PFSK-1 (cell line): ENCODE results near the gene SAPCD2.

Experiments used
- FOXP2 ChIP-seq: optimal IDR thresholded peaks from 2 replicates; pipeline ENCODE3; 2011; ENCODE audit warnings: borderline replicate concordance, control low read depth, inconsistent platforms; ENCODE audit not compliant: insufficient read depth; ENCODE audit errors: extremely low read length, extremely low read depth
- POLR2AphosphoS5 ChIP-seq: IDR thresholded peaks from 2 replicates; pipeline ENCODE4 v1.6.1; 2012; ENCODE audit warnings: low read depth, mild to moderate bottlenecking, control low read depth, low read length, moderate library complexity
- SIN3A ChIP-seq: IDR thresholded peaks from 2 replicates; pipeline ENCODE4 v1.6.1; 2012; ENCODE audit warnings: mild to moderate bottlenecking, low read length, moderate library complexity, borderline replicate concordance; ENCODE audit not compliant: insufficient read depth
- TAF1 ChIP-seq: IDR thresholded peaks from 2 replicates; pipeline ENCODE4 v1.6.1; 2012; ENCODE audit warnings: low read length, control low read depth, borderline replicate concordance; ENCODE audit not compliant: insufficient read depth
- TF ChIP-seq, protein P1 (sequence below), 2 experiments: IDR thresholded peaks; 2 replicates each; pipeline versions ENCODE4 v1.6.1 to v1.8.0; 2011 to 2012; ENCODE audit warnings: low read depth in 2 of 2, low read length in 2 of 2, control low read depth in 1 of 2, inconsistent platforms in 1 of 2, mild to moderate bottlenecking in 1 of 2, moderate library complexity in 1 of 2; ENCODE audit not compliant: insufficient read depth in 1 of 2

The SAPCD2 gene

DNA sequence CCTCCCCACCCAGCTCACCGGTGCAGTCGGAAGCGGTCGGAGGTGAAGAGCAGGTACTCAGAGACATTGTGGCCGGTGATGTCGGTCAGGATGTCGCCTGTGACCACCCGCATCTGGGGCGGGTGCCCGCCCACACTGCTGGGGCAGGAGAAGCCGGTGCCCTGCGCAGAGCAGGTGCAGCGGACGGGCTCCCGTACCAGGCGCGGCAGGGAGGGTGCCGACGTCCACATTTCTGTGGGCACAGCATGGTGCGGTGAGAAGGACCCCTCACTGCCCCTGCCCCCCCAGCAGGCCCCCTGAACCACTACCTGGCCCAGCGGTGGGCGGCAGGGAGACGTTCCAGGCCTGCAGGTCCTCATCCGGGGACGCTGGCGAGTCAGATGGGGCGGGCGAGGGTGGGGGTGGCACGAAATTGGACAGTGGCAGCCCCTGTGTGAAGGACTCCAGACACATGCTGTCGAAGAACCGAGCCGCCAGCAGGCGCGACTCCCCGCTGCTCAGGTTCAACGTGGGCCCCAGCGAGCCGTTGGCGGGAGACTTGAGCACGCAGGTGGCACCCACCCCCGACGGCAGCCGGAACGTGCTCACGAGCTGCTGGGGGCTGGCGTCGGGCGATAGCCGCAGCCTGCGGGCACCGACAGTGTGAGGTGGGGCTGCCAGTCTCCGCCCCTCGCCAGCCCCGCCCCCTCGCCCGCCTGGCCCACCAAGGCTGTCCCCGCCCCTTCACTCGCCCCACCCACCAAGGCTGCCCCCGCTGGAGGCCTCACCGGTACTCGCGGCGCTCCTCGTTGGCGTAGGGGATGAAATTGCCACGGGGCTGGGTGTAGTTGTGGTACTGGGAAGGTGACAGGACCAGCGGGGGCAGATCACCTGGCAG is 57.4 kb downstream of the SAPCD2 start:
- TF ChIP-seq FOXP2 (no peak), SIN3A (no peak), TAF1 (no peak), POLR2AphosphoS5 (no peak)
- TF ChIP-seq, protein P1, sequence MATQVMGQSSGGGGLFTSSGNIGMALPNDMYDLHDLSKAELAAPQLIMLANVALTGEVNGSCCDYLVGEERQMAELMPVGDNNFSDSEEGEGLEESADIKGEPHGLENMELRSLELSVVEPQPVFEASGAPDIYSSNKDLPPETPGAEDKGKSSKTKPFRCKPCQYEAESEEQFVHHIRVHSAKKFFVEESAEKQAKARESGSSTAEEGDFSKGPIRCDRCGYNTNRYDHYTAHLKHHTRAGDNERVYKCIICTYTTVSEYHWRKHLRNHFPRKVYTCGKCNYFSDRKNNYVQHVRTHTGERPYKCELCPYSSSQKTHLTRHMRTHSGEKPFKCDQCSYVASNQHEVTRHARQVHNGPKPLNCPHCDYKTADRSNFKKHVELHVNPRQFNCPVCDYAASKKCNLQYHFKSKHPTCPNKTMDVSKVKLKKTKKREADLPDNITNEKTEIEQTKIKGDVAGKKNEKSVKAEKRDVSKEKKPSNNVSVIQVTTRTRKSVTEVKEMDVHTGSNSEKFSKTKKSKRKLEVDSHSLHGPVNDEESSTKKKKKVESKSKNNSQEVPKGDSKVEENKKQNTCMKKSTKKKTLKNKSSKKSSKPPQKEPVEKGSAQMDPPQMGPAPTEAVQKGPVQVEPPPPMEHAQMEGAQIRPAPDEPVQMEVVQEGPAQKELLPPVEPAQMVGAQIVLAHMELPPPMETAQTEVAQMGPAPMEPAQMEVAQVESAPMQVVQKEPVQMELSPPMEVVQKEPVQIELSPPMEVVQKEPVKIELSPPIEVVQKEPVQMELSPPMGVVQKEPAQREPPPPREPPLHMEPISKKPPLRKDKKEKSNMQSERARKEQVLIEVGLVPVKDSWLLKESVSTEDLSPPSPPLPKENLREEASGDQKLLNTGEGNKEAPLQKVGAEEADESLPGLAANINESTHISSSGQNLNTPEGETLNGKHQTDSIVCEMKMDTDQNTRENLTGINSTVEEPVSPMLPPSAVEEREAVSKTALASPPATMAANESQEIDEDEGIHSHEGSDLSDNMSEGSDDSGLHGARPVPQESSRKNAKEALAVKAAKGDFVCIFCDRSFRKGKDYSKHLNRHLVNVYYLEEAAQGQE (IDR thresholded peaks at IDR 0.05; ENCODE audit: insufficient read depth in 1 of 2, low read depth in 2 of 2, low read length in 2 of 2): no peak
